HepG2 (cell line): ENCODE results near the gene HOXA4. TPM values are rescaled to one million over a fixed set of nuclear protein-coding genes. Genes with fewer than 3 reads are reported as not detected.

Experiments used
- ATAC-seq: fragments of 200-7000 bp; cut with Tn5 transposase; 3 replicates; pipeline ENCODE4 v1.9.1; 2020; ENCODE audit warnings: mild to moderate bottlenecking, moderate library complexity
- BruUV-seq: library from RNA; stranded (reverse); fragments of 400-500 nt; replicated peaks from 2 replicates; lab custom pipeline; 2021; lab: Mats Ljungman, UMichigan
- CTCF ChIA-PET: fragments of 300-600 bp; formaldehyde crosslinking; extraction: SDS; loops from one replicate; lab custom pipeline; 2021; ENCODE audit warnings: low total read pairs, inconsistent platforms, low intra/inter-chr PET ratio; lab: Yijun Ruan, JAX
- POLR2A ChIA-PET: fragments of 350-600 bp; sonication (Branson Sonifier 250); formaldehyde crosslinking; loops from one replicate; lab custom pipeline; 2020; ENCODE audit warnings: antibody characterized with exemption, inconsistent platforms; lab: Yijun Ruan, JAX
- DNase-seq: peaks from one replicate; pipeline ENCODE4 v3.0.0-alpha.2; 2015; ENCODE audit warnings: low spot score
- FAIRE-seq: peaks from 3 replicates; lab custom pipeline; 2011; peaks lifted over from hg19 to GRCh38; lab: Jason Lieb, UNC
- H2AFZ ChIP-seq: one replicate; pipeline ENCODE4 v1.6.1; 2011; ENCODE audit warnings: low read length, inconsistent platforms
- H3K27ac ChIP-seq: fragments of 300-600 bp; 3 replicates; pipeline ENCODE4 v1.8.0; 2011; ENCODE audit warnings: mixed run types, mild to moderate bottlenecking, mixed read lengths, low read length, inconsistent platforms; ENCODE audit not compliant: insufficient read depth; ENCODE audit errors: extremely low read length
- H3K27me3 ChIP-seq, 2 experiments: fragments of 200-600 bp in 1 of 2; 2 replicates in 1 of 2; 3 replicates in 1 of 2; pipeline versions ENCODE4 v1.6.0 to v1.8.0; 2011; ENCODE audit warnings: low read length in 2 of 2, mild to moderate bottlenecking in 2 of 2, moderate library complexity in 2 of 2, inconsistent platforms in 1 of 2; ENCODE audit not compliant: insufficient read depth in 2 of 2, control insufficient read depth in 1 of 2
- H3K36me3 ChIP-seq, 2 experiments: fragments of 200-600 bp in 1 of 2; replicated peaks in 1 of 2; 2 replicates in 1 of 2; 3 replicates in 1 of 2; pipeline versions ENCODE4 v1.5.1 to v1.8.0; 2011; ENCODE audit warnings: low read length in 2 of 2, inconsistent platforms in 1 of 2; ENCODE audit not compliant: insufficient read depth in 2 of 2, control insufficient read depth in 1 of 2
- H3K4me1 ChIP-seq: 2 replicates; pipeline ENCODE4 v1.5.1; 2012; ENCODE audit warnings: low read length, inconsistent platforms; ENCODE audit not compliant: insufficient read depth
- H3K4me2 ChIP-seq: 2 replicates; pipeline ENCODE4 v1.6.0; 2011; ENCODE audit warnings: low read depth, low read length, inconsistent platforms
- H3K4me3 ChIP-seq, 3 experiments: fragments of 200-600 bp in 1 of 3; sonication (generic), shearing (Covaris generic) in 1 of 3; replicated peaks in 1 of 3; 2 replicates each; pipeline ENCODE4 v1.5.1; 2011 to 2016; ENCODE audit warnings: low read length in 3 of 3, inconsistent platforms in 2 of 3, low read depth in 2 of 3, mild to moderate bottlenecking in 2 of 3, control low read depth in 1 of 3, mixed read lengths in 1 of 3; ENCODE audit not compliant: insufficient read depth in 1 of 3
- H3K79me2 ChIP-seq: one replicate; pipeline ENCODE4 v1.6.1; 2011; ENCODE audit warnings: low read length, inconsistent platforms; ENCODE audit not compliant: insufficient read depth
- H3K9ac ChIP-seq: 2 replicates; pipeline ENCODE4 v1.6.0; 2011; ENCODE audit warnings: mild to moderate bottlenecking, low read depth, low read length, inconsistent platforms; ENCODE audit not compliant: insufficient read depth
- H3K9me3 ChIP-seq: 2 replicates; pipeline ENCODE4 v1.5.1; 2012; ENCODE audit warnings: mild to moderate bottlenecking, low read length
- H4K20me1 ChIP-seq: 2 replicates; pipeline ENCODE4 v1.6.0; 2011; ENCODE audit warnings: inconsistent platforms, mild to moderate bottlenecking, low read length, moderate library complexity; ENCODE audit not compliant: insufficient read depth
- ATAD3A ChIP-seq: sonication (generic); formaldehyde crosslinking; IDR thresholded peaks from 2 replicates; pipeline ENCODE4 v1.4.0; 2020; ENCODE audit warnings: missing genetic modification reagents
- ATF1 ChIP-seq: IDR thresholded peaks from 2 replicates; pipeline ENCODE4 v1.6.1; 2016; ENCODE audit warnings: mild to moderate bottlenecking, control low read depth
- ATF7 ChIP-seq, 2 experiments: fragments of 450-650 bp in 1 of 2; sonication (generic) in 1 of 2; formaldehyde crosslinking in 1 of 2; IDR thresholded peaks; 2 replicates each; pipeline versions ENCODE4 v1.4.0 to v1.6.1; 2016 to 2020; ENCODE audit warnings: antibody characterized with exemption in 1 of 2, mild to moderate bottlenecking in 1 of 2, missing genetic modification reagents in 1 of 2
- HMG20A ChIP-seq: IDR thresholded peaks from 2 replicates; pipeline ENCODE4 v1.6.1; 2016; ENCODE audit warnings: borderline replicate concordance
- HNF4A ChIP-seq: sonication (generic); formaldehyde crosslinking; IDR thresholded peaks from 2 replicates; pipeline ENCODE4 v1.4.0; 2020; ENCODE audit warnings: missing genetic modification reagents
- MXD4 ChIP-seq: IDR thresholded peaks from 2 replicates; pipeline ENCODE4 v1.6.1; 2016; ENCODE audit warnings: mild to moderate bottlenecking, missing biosample characterization, missing genetic modification reagents
- NFE2 ChIP-seq: sonication (generic); formaldehyde crosslinking; IDR thresholded peaks from 2 replicates; pipeline ENCODE4 v1.4.0; 2020; ENCODE audit warnings: missing genetic modification reagents
- POLR2G ChIP-seq: fragments of 200-400 bp; formaldehyde crosslinking; IDR thresholded peaks from 2 replicates; pipeline ENCODE4 v1.6.1; 2018; ENCODE audit warnings: mild to moderate bottlenecking, low read depth, low read length, moderate library complexity
- SALL1 ChIP-seq: sonication (generic); formaldehyde crosslinking; IDR thresholded peaks from 2 replicates; pipeline ENCODE4 v1.8.0; 2022; ENCODE audit warnings: mild to moderate bottlenecking, missing genetic modification reagents
- YY1 ChIP-seq: IDR thresholded peaks from 2 replicates; pipeline ENCODE4 v1.6.1; 2011; ENCODE audit warnings: low read length, low read depth, moderate library complexity, mild to moderate bottlenecking; ENCODE audit not compliant: insufficient read depth, insufficient replicate concordance
- ZNF724P ChIP-seq: sonication (generic); formaldehyde crosslinking; IDR thresholded peaks from 2 replicates; pipeline ENCODE4 v1.8.0; 2022; ENCODE audit warnings: missing genetic modification reagents, borderline replicate concordance
- ZNF850 ChIP-seq: sonication (generic); formaldehyde crosslinking; conservative IDR thresholded peaks from 2 replicates; pipeline ENCODE4 v1.9.0; 2021; ENCODE audit warnings: mild to moderate bottlenecking, missing genetic modification reagents
- WGBS: methylation state at CpG from one replicate; pipeline ENCODE4 v1.1.6; 2017; ENCODE audit warnings: low lambda C conversion rate; 5-methylcytosine and 5-hydroxymethylcytosine counted together
- in situ Hi-C: cut with HindIII; loops from 2 replicates; pipeline ENCODE4 v1.10.0; 2017; ENCODE audit warnings: low pct_unique_long_range_greater_than_20kb; ENCODE audit not compliant: extremely low pct_ligation_motif_present
- intact Hi-C: fragments of 100-400 bp; cut with micrococcal nuclease; formaldehyde crosslinking; loops from one replicate; pipeline ENCODE4 v1.10.0; 2022; ENCODE audit not compliant: unreplicated experiment
- polyA plus RNA-seq, 8 experiments: library from polyadenylated mRNA; depleted of rRNA in 3 of 8; stranded (reverse) in 7 of 8; unstranded in 1 of 8; fragments of >200 nt; fragmentation: Illumina TruSeq in 4 of 8; extraction: Trizol in 4 of 8; gene quantifications; 2 replicates each; pipeline versions ENCODE4 v1.2.1 to v1.2.3, GENCODE V29; 2011 to 2016; ENCODE audit warnings: low read depth in 4 of 8, missing spikeins in 1 of 8, mixed read lengths in 1 of 8; ENCODE audit not compliant: insufficient read depth in 1 of 8
- total RNA-seq, 5 experiments: library from RNA; depleted of rRNA; stranded (reverse); fragments of >200 nt; fragmentation: Illumina TruSeq; extraction: Trizol; gene quantifications; 2 replicates each; pipeline ENCODE4 v1.2.3, GENCODE V29; 2016; ENCODE audit warnings: low read depth in 1 of 5
- TF ChIP-seq, protein P1 (sequence below): IDR thresholded peaks from 2 replicates; pipeline ENCODE4 v1.6.1; 2016; ENCODE audit warnings: low read depth, control low read depth
- TF ChIP-seq, protein P2 (sequence below): IDR thresholded peaks from 2 replicates; pipeline ENCODE4 v1.6.1; 2018; ENCODE audit warnings: missing genetic modification reagents
- TF ChIP-seq, protein P3 (sequence below): sonication (generic); formaldehyde crosslinking; IDR thresholded peaks from 2 replicates; pipeline ENCODE4 v1.4.0; 2020; ENCODE audit warnings: mild to moderate bottlenecking, missing genetic modification reagents
- TF ChIP-seq, protein P4 (sequence below): IDR thresholded peaks from 2 replicates; pipeline ENCODE4 v1.6.1; 2016; ENCODE audit warnings: mild to moderate bottlenecking, missing biosample characterization, missing genetic modification reagents
- TF ChIP-seq, protein P5 (sequence below): sonication (generic); formaldehyde crosslinking; IDR thresholded peaks from 2 replicates; pipeline ENCODE4 v1.8.1; 2023; ENCODE audit warnings: missing genetic modification reagents, mild to moderate bottlenecking, borderline replicate concordance

The HOXA4 gene
- total and polyA plus RNA-seq, 2 of the 13 experiments (the other 11 are each of a cell fraction or from before 2014, with no cell fraction given), result 2.4 to 5.4 TPM

DNA sequence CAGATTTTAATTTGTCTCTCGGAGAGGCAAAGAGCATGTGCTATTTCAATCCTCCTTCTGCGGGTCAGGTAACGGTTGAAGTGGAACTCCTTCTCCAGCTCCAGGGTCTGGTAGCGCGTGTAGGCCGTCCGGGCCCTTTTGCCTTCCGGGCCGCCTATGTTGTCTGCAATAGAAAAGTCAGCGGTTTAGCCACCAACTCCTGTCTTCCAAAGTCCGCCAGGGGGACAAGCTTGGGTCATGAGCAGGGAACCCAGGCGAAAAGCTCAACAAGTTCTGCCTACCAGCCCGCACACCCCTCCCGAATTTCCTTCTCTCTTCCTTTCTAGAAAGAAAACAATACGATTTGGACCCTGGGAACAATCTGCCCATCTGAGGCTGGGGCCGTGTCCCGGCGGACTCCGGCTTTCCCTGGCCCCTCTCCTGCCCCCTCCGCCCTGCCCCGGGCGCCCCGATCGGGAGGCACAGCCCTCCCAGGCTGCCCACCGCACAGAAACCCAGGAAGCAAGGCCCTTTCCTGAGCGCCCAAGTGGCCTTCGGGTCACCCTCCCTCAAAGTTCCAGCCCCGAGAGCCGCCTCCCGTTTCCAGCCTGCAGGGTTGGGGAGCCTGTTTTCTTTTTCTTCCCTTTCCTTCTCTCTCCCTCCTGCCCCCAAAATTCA lies 11.5 kb upstream of the HOXA4 start:
- no peaks in the 10 kb centered on the region for H3K9me3 ChIP-seq
- peak; percentile 72 for ATAC-seq
- POLR2A ChIA-PET, result interaction anchor here (0.9 to 2.7 kb wide), 8 partner anchors 9 to 682 kb away, joined by 3 to 13 read pairs (median 7); partner anchors contain the start of genes HOXA4 and SKAP2
- intact Hi-C loops, result loop anchor here (5.0 kb wide), 1 partner anchor 765 kb away; no protein-coding TSS in a partner anchor
- in situ Hi-C loops, result no loop called here
- CTCF ChIA-PET, result no interaction called here
- FAIRE-seq, result no peak
- no peak overlapping the region for H2AFZ ChIP-seq
- DNase-seq, result peak; percentile 63
- peak overlapping the region; percentile 60 for H3K27ac ChIP-seq
- H3K4me1 ChIP-seq, result peaks cover 9% of the 10 kb centered on the region
- no peaks in the 10 kb centered on the region for H4K20me1 ChIP-seq
- H3K27me3 ChIP-seq, result no peaks in the 10 kb centered on the region
- H3K4me3 ChIP-seq, result peak overlapping the region; percentile 70 to 79 (median 76)
- WGBS, result 62% methylated on average over 30 of the region's 30 CpGs
- peak overlapping the region; percentile 67 for H3K9ac ChIP-seq
- no peaks in the 10 kb centered on the region; a peak in 2 of 5 replicates for H3K36me3 ChIP-seq
- H3K4me2 ChIP-seq, result peak overlapping the region; percentile 70
- no TSS peak for BruUV-seq
- no peaks in the 10 kb centered on the region for H3K79me2 ChIP-seq
- TF ChIP-seq, protein P1, sequence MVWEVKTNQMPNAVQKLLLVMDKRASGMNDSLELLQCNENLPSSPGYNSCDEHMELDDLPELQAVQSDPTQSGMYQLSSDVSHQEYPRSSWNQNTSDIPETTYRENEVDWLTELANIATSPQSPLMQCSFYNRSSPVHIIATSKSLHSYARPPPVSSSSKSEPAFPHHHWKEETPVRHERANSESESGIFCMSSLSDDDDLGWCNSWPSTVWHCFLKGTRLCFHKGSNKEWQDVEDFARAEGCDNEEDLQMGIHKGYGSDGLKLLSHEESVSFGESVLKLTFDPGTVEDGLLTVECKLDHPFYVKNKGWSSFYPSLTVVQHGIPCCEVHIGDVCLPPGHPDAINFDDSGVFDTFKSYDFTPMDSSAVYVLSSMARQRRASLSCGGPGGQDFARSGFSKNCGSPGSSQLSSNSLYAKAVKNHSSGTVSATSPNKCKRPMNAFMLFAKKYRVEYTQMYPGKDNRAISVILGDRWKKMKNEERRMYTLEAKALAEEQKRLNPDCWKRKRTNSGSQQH (CRISPR knock-in tag), result no peak
- TF ChIP-seq, protein P2, sequence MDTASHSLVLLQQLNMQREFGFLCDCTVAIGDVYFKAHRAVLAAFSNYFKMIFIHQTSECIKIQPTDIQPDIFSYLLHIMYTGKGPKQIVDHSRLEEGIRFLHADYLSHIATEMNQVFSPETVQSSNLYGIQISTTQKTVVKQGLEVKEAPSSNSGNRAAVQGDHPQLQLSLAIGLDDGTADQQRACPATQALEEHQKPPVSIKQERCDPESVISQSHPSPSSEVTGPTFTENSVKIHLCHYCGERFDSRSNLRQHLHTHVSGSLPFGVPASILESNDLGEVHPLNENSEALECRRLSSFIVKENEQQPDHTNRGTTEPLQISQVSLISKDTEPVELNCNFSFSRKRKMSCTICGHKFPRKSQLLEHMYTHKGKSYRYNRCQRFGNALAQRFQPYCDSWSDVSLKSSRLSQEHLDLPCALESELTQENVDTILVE (CRISPR knock-in tag), result no peak
- TF ChIP-seq HNF4A (CRISPR knock-in tag), result peak; percentile 48
- no peak for TF ChIP-seq HMG20A (CRISPR knock-in tag)
- TF ChIP-seq ATAD3A (CRISPR knock-in tag), result no peak
- TF ChIP-seq MXD4, result no peak
- TF ChIP-seq POLR2G, result peak; percentile 55
- TF ChIP-seq, protein P3, sequence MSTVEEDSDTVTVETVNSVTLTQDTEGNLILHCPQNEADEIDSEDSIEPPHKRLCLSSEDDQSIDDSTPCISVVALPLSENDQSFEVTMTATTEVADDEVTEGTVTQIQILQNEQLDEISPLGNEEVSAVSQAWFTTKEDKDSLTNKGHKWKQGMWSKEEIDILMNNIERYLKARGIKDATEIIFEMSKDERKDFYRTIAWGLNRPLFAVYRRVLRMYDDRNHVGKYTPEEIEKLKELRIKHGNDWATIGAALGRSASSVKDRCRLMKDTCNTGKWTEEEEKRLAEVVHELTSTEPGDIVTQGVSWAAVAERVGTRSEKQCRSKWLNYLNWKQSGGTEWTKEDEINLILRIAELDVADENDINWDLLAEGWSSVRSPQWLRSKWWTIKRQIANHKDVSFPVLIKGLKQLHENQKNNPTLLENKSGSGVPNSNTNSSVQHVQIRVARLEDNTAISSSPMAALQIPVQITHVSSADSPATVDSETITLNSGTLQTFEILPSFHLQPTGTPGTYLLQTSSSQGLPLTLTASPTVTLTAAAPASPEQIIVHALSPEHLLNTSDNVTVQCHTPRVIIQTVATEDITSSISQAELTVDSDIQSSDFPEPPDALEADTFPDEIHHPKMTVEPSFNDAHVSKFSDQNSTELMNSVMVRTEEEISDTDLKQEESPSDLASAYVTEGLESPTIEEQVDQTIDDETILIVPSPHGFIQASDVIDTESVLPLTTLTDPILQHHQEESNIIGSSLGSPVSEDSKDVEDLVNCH (CRISPR knock-in tag), result no peak
- TF ChIP-seq YY1, result peak; percentile 6
- TF ChIP-seq, protein P4, sequence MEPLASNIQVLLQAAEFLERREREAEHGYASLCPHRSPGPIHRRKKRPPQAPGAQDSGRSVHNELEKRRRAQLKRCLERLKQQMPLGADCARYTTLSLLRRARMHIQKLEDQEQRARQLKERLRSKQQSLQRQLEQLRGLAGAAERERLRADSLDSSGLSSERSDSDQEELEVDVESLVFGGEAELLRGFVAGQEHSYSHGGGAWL (CRISPR knock-in tag), result 0 out of 2 replicates have a peak, but pooled peaks have one; percentile 4
- TF ChIP-seq SALL1 (CRISPR knock-in tag), result peak; percentile 22; the same call in 1 of the 2 replicates
- TF ChIP-seq, protein P5, sequence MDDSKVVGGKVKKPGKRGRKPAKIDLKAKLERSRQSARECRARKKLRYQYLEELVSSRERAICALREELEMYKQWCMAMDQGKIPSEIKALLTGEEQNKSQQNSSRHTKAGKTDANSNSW (CRISPR knock-in tag), result no peak
- no peak for TF ChIP-seq ZNF724P (CRISPR knock-in tag)
- TF ChIP-seq ZNF850 (CRISPR knock-in tag), result no peak
- TF ChIP-seq ATF7 (IDR thresholded peaks at IDR 0.05), result no peak
- no peak for TF ChIP-seq ATF7 (CRISPR knock-in tag; IDR thresholded peaks at IDR 0.05)
- no peak for TF ChIP-seq ATF1
- no peak for TF ChIP-seq NFE2 (CRISPR knock-in tag)
